Activated naive CD4-positive, alpha-beta T cell treated with Interleukin-2 at 50 U/mL for 16 hours (primary cell): ENCODE data around the gene SESN2.
"Not testable (repeated sequence)": the region's sequence is repeated elsewhere in the genome, so short reads cannot be mapped to it uniquely, and the experiment has no call there.

Experiments
- DNase-seq: peaks from one replicate; pipeline ENCODE4 v3.0.0-alpha.2; 2020

SESN2 gene

GRCh38 chr1:28291711-28292110 is 32.4 kb downstream of the SESN2 start:
- DNase-seq = no peak

- no peak for DNase-seq
Measured at GRCh38 chr1:28295936-28296335, 36.6 kb downstream of the SESN2 start.

GRCh38 chr1:28296401-28297261 is 37.3 kb downstream of the SESN2 start:
- DNase-seq = no peak

GRCh38 chr1:28297826-28298225 is 38.5 kb downstream of the SESN2 start:
- no peak for DNase-seq

- no peak for DNase-seq
Measured at GRCh38 chr1:28298438-28298837, 39.1 kb downstream of the SESN2 start.

GRCh38 chr1:28301368-28302174 is 42.3 kb downstream of the SESN2 start:
- no peak for DNase-seq

- no peak for DNase-seq
Measured at GRCh38 chr1:28302247-28302646, 42.9 kb downstream of the SESN2 start.

GRCh38 chr1:28306301-28306949 is 47.1 kb downstream of the SESN2 start:
- no peak for DNase-seq

- no peak for DNase-seq
Measured at GRCh38 chr1:28308750-28309149, 49.4 kb downstream of the SESN2 start.

- DNase-seq = no peak
Measured at GRCh38 chr1:28309702-28310101, 50.4 kb downstream of the SESN2 start.

GRCh38 chr1:28313702-28314546 is 54.6 kb downstream of the SESN2 start:
- DNase-seq = no peak

GRCh38 chr1:28314547-28314941 is 55.2 kb downstream of the SESN2 start:
- DNase-seq = no peak

GRCh38 chr1:28317014-28317413 is 57.7 kb downstream of the SESN2 start:
- DNase-seq = no peak

- DNase-seq = no peak
Measured at GRCh38 chr1:28322194-28322593, 62.9 kb downstream of the SESN2 start.

GRCh38 chr1:28323720-28324119 is 64.4 kb downstream of the SESN2 start:
- DNase-seq = no peak

GRCh38 chr1:28326515-28326914 is 67.2 kb downstream of the SESN2 start:
- DNase-seq = no peak

GRCh38 chr1:28326984-28327383 is 67.7 kb downstream of the SESN2 start:
- no peak for DNase-seq

GRCh38 chr1:28327431-28327830 is 68.1 kb downstream of the SESN2 start:
- not testable (repeated sequence) for DNase-seq

GRCh38 chr1:28328228-28328648 is 68.9 kb downstream of the SESN2 start:
- DNase-seq = no peak

GRCh38 chr1:28329395-28330153 is 70.3 kb downstream of the SESN2 start:
- DNase-seq = peak; percentile 49
